Measurements from ENCODE around the gene AASS.

DNA sequence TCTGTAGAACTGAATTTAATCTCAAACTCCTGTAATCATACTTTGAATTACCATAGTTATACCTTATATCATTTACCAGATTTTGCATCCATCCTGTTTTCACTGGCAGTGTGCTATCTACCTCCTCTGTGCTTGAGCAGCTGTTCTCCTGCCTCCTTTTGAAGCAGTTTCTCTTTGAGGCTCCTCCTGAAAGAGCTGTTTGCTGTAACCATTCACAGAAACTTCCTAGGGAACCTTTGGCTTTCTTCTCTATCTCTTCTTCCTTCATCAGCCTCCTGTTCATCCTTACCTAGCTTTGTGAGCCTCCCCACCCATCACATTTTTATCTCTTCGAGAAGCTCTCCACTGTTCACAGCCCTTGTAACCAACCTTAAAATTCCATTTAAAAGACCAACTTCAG, 108.2 kb downstream of the AASS start:
- TF ChIP-seq, protein P1, sequence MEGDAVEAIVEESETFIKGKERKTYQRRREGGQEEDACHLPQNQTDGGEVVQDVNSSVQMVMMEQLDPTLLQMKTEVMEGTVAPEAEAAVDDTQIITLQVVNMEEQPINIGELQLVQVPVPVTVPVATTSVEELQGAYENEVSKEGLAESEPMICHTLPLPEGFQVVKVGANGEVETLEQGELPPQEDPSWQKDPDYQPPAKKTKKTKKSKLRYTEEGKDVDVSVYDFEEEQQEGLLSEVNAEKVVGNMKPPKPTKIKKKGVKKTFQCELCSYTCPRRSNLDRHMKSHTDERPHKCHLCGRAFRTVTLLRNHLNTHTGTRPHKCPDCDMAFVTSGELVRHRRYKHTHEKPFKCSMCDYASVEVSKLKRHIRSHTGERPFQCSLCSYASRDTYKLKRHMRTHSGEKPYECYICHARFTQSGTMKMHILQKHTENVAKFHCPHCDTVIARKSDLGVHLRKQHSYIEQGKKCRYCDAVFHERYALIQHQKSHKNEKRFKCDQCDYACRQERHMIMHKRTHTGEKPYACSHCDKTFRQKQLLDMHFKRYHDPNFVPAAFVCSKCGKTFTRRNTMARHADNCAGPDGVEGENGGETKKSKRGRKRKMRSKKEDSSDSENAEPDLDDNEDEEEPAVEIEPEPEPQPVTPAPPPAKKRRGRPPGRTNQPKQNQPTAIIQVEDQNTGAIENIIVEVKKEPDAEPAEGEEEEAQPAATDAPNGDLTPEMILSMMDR (IDR thresholded peaks at IDR 0.05; ENCODE audit: control extremely low read depth in 1 of 3, insufficient read depth in 1 of 3, low read depth in 1 of 3, low read length in 3 of 3) = no peak
- TF ChIP-seq YY1 (IDR thresholded peaks at IDR 0.05; ENCODE audit: low read depth, low read length) (no peak), EP300 (IDR thresholded peaks at IDR 0.05; ENCODE audit: borderline replicate concordance in 1 of 2, low read depth in 2 of 2, low read length in 2 of 2) (no peak), HDAC2 (IDR thresholded peaks at IDR 0.05; ENCODE audit: borderline replicate concordance in 1 of 2, low read depth in 2 of 2, low read length in 2 of 2) (no peak)

All from H1 (cell line).